Measurements from ENCODE around the gene RDH11.

DNA sequence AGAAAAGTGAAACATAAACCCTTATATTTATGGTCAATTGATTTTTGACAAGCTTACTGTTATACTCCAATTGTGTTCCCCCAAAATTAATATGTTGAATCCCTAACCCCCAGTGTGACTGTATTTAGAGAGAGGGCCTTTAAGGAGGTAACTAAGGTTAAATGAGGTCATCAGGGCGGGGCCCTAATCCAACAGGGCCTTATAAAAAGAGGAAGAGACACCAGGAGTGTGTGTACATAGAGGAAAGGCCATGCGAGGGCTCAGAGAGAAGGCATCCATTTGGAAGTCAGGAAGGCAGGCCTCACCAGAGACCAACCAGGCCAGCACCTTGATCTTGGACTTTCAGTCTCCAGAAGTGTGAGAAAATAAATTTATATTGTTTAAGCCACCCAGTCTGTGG lies 14.6 kb downstream of the RDH11 start:
- TF ChIP-seq EZH2 (IDR thresholded peaks at IDR 0.05; ENCODE audit: borderline replicate concordance, low read depth, low read length, severe bottlenecking) = no peak
- TF ChIP-seq POLR2A (IDR thresholded peaks at IDR 0.05; ENCODE audit: low read depth, low read length) = no peak
- TF ChIP-seq, protein P1, sequence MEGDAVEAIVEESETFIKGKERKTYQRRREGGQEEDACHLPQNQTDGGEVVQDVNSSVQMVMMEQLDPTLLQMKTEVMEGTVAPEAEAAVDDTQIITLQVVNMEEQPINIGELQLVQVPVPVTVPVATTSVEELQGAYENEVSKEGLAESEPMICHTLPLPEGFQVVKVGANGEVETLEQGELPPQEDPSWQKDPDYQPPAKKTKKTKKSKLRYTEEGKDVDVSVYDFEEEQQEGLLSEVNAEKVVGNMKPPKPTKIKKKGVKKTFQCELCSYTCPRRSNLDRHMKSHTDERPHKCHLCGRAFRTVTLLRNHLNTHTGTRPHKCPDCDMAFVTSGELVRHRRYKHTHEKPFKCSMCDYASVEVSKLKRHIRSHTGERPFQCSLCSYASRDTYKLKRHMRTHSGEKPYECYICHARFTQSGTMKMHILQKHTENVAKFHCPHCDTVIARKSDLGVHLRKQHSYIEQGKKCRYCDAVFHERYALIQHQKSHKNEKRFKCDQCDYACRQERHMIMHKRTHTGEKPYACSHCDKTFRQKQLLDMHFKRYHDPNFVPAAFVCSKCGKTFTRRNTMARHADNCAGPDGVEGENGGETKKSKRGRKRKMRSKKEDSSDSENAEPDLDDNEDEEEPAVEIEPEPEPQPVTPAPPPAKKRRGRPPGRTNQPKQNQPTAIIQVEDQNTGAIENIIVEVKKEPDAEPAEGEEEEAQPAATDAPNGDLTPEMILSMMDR (IDR thresholded peaks at IDR 0.05; ENCODE audit: extremely low read depth in 1 of 2, insufficient read depth in 1 of 2, low read depth in 1 of 2, low read length in 2 of 2) = no peak
- no peak for TF ChIP-seq POLR2AphosphoS5 (IDR thresholded peaks at IDR 0.05; ENCODE audit: insufficient read depth, low read depth, low read length)
- TF ChIP-seq, protein P2, sequence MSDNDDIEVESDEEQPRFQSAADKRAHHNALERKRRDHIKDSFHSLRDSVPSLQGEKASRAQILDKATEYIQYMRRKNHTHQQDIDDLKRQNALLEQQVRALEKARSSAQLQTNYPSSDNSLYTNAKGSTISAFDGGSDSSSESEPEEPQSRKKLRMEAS (IDR thresholded peaks at IDR 0.05; ENCODE audit: insufficient read depth, insufficient read length) = no peak

Data from endothelial cell of umbilical vein (primary cell).